K562 (cell line): ENCODE data around the gene PHF20. TPM values are rescaled to one million over a fixed set of nuclear protein-coding genes. Genes with fewer than 3 reads are reported as not detected.

Source experiments
- ADNP ChIP-seq: fragments of 200-800 bp; sonication (Bioruptor generic); IDR thresholded peaks from 2 replicates; pipeline ENCODE4 v1.6.1; 2016; ENCODE audit warnings: missing genetic modification characterization, missing compliant biosample characterization
- BHLHE40 ChIP-seq: IDR thresholded peaks from 2 replicates; pipeline ENCODE4 v1.6.1; 2011; ENCODE audit warnings: low read length, improper control_type of control experiment
- CHD1 ChIP-seq: fragments of 200-600 bp; sonication (generic); IDR thresholded peaks from one replicate; pipeline ENCODE4 v1.6.1; 2012; ENCODE audit warnings: mild to moderate bottlenecking, moderate library complexity, low read length, inconsistent platforms
- DACH1 ChIP-seq: fragments of 450-650 bp; IDR thresholded peaks from 2 replicates; pipeline ENCODE4 v1.6.1; 2018; ENCODE audit not compliant: partially characterized antibody
- ETS2 ChIP-seq: IDR thresholded peaks from 2 replicates; pipeline ENCODE4 v1.6.1; 2016; ENCODE audit warnings: borderline replicate concordance, missing genetic modification characterization, mild to moderate bottlenecking, moderate library complexity, missing compliant biosample characterization; ENCODE audit not compliant: poor library complexity, severe bottlenecking
- FOXA1 ChIP-seq: fragments of 450-650 bp; IDR thresholded peaks from 2 replicates; pipeline ENCODE4 v1.6.1; 2016; ENCODE audit warnings: mild to moderate bottlenecking, borderline replicate concordance
- FOXA3 ChIP-seq, 2 experiments: fragments of 450-650 bp in 1 of 2; sonication (generic) in 1 of 2; formaldehyde crosslinking; IDR thresholded peaks in 1 of 2; conservative IDR thresholded peaks in 1 of 2; 2 replicates each; pipeline versions ENCODE4 v1.4.0 to v1.8.0; 2020 to 2022; ENCODE audit warnings: mild to moderate bottlenecking in 2 of 2, missing genetic modification reagents in 1 of 2
- HDAC1 ChIP-seq, 2 experiments: fragments of 450-650 bp; IDR thresholded peaks; 2 replicates each; pipeline ENCODE4 v1.6.1; 2016 to 2017; ENCODE audit warnings: inconsistent platforms in 1 of 2, mild to moderate bottlenecking in 1 of 2, moderate library complexity in 1 of 2
- JUN ChIP-seq, 2 experiments: sonication (generic) in 1 of 2; formaldehyde crosslinking in 1 of 2; IDR thresholded peaks; 2 replicates each; pipeline versions ENCODE4 v1.6.1 to v1.8.0; 2012 to 2022; ENCODE audit warnings: borderline replicate concordance in 2 of 2, mild to moderate bottlenecking in 2 of 2, improper control_type of control experiment in 1 of 2, low read depth in 1 of 2, low read length in 1 of 2, missing genetic modification reagents in 1 of 2
- MAFK ChIP-seq: IDR thresholded peaks from 2 replicates; pipeline ENCODE4 v1.6.1; 2011; ENCODE audit warnings: low read length, improper control_type of control experiment
- MEF2A ChIP-seq: IDR thresholded peaks from 2 replicates; pipeline ENCODE4 v1.6.1; 2011; ENCODE audit warnings: low read depth, mild to moderate bottlenecking, low read length, moderate library complexity; ENCODE audit not compliant: control insufficient read depth
- NCOA2 ChIP-seq, 2 experiments: fragments of 450-650 bp; IDR thresholded peaks; 2 replicates each; pipeline ENCODE4 v1.6.1; 2018; ENCODE audit warnings: mild to moderate bottlenecking in 2 of 2, moderate library complexity in 1 of 2; ENCODE audit not compliant: partially characterized antibody in 2 of 2
- NCOA4 ChIP-seq: fragments of 450-650 bp; IDR thresholded peaks from 2 replicates; pipeline ENCODE4 v1.6.1; 2018; ENCODE audit warnings: mild to moderate bottlenecking; ENCODE audit not compliant: partially characterized antibody
- NCOA6 ChIP-seq: fragments of 450-650 bp; IDR thresholded peaks from 2 replicates; pipeline ENCODE4 v1.6.1; 2017; ENCODE audit warnings: mild to moderate bottlenecking
- NCOR1 ChIP-seq: fragments of 450-650 bp; IDR thresholded peaks from 2 replicates; pipeline ENCODE4 v1.6.1; 2016; ENCODE audit warnings: mild to moderate bottlenecking, moderate library complexity
- NR1H2 ChIP-seq: sonication (generic); formaldehyde crosslinking; IDR thresholded peaks from 2 replicates; pipeline ENCODE4 v1.4.0; 2020; ENCODE audit warnings: mild to moderate bottlenecking, missing genetic modification reagents
- OTX1 ChIP-seq: fragments of 450-650 bp; formaldehyde crosslinking; IDR thresholded peaks from 2 replicates; pipeline ENCODE4 v1.4.0; 2022; ENCODE audit warnings: mild to moderate bottlenecking
- PHF20 ChIP-seq: fragments of 450-650 bp; IDR thresholded peaks from 2 replicates; pipeline ENCODE4 v1.6.1; 2018; ENCODE audit not compliant: partially characterized antibody
- POU5F1 ChIP-seq: fragments of 150-350 bp; IDR thresholded peaks from 2 replicates; pipeline ENCODE4 v1.6.1; 2014; ENCODE audit warnings: borderline replicate concordance, low read length, low read depth, mild to moderate bottlenecking; ENCODE audit not compliant: partially characterized antibody
- PURB ChIP-seq: sonication (generic); formaldehyde crosslinking; IDR thresholded peaks from 2 replicates; pipeline ENCODE4 v1.9.0; 2021; ENCODE audit warnings: low read depth, mild to moderate bottlenecking, missing genetic modification reagents
- RBFOX2 ChIP-seq: fragments of 200-400 bp; formaldehyde crosslinking; IDR thresholded peaks from 2 replicates; pipeline ENCODE4 v1.6.1; 2017; ENCODE audit warnings: low read depth, mild to moderate bottlenecking, low read length, moderate library complexity
- RBM39 ChIP-seq: fragments of 200-400 bp; formaldehyde crosslinking; optimal IDR thresholded peaks from 2 replicates; pipeline ENCODE3; 2018; ENCODE audit warnings: low read depth, low read length
- SAFB2 ChIP-seq: fragments of 200-400 bp; formaldehyde crosslinking; IDR thresholded peaks from 2 replicates; pipeline ENCODE4 v1.6.1; 2018; ENCODE audit warnings: borderline replicate concordance, low read length, low read depth, moderate library complexity; ENCODE audit not compliant: severe bottlenecking
- SOX6 ChIP-seq: fragments of 450-650 bp; IDR thresholded peaks from 2 replicates; pipeline ENCODE4 v1.6.1; 2014; ENCODE audit warnings: mild to moderate bottlenecking
- TAL1 ChIP-seq: fragments of 450-650 bp; IDR thresholded peaks from 2 replicates; pipeline ENCODE4 v1.6.1; 2016; ENCODE audit warnings: mild to moderate bottlenecking
- ZKSCAN1 ChIP-seq: fragments of 150-350 bp; IDR thresholded peaks from 2 replicates; pipeline ENCODE4 v1.6.1; 2016; ENCODE audit warnings: low read depth, low read length
- ZNF174 ChIP-seq: fragments of 250-450 bp; sonication (Bioruptor Pico); IDR thresholded peaks from 2 replicates; pipeline ENCODE4 v1.4.0; 2020; ENCODE audit warnings: mild to moderate bottlenecking
- ZNF57 ChIP-seq: fragments of 450-650 bp; formaldehyde crosslinking; IDR thresholded peaks from 2 replicates; pipeline ENCODE4 v1.4.0; 2020; ENCODE audit warnings: mild to moderate bottlenecking, moderate library complexity
- ZNF740 ChIP-seq, 3 experiments: fragments of 200-800 bp in 1 of 3; sonication (Bioruptor generic) in 1 of 3; sonication (generic) in 1 of 3; formaldehyde crosslinking in 1 of 3; IDR thresholded peaks; 2 replicates each; pipeline versions ENCODE4 v1.6.1 to v1.8.0; 2016 to 2022; ENCODE audit warnings: mild to moderate bottlenecking in 2 of 3, missing compliant biosample characterization in 2 of 3, missing genetic modification characterization in 2 of 3, missing genetic modification reagents in 1 of 3
- polyA plus RNA-seq, 8 experiments: library from polyadenylated mRNA; depleted of rRNA in 4 of 8; stranded (reverse) in 5 of 8; unstranded in 3 of 8; fragments of >200 nt; fragmentation: Nextera tagmentation in 2 of 8; fragmentation: Illumina TruSeq in 1 of 8; extraction: Ambion mirVana in 2 of 8; extraction: Trizol in 1 of 8; gene quantifications; 2 replicates each; pipeline versions ENCODE4 v1.2.1 to v1.2.3, GENCODE V29; 2011 to 2014; ENCODE audit warnings: inconsistent platforms in 1 of 8, missing spikeins in 1 of 8
- total RNA-seq, 7 experiments: library from RNA; depleted of rRNA in 6 of 7; stranded (reverse); fragments of >200 nt in 6 of 7; fragmentation: Illumina TruSeq in 2 of 7; extraction: Trizol in 2 of 7; gene quantifications; 2 replicates each; pipeline versions ENCODE4 v1.2.1 to v1.2.3, GENCODE V29; 2011 to 2021; ENCODE audit warnings: low replicate concordance in 1 of 7

PHF20 gene
- total and polyA plus RNA-seq, 9 of the 15 experiments (the other 6 are each of a cell fraction or from before 2014, with no cell fraction given): 49.9 to 196 (median 70.7) TPM

- TF ChIP-seq DACH1: no peak
- no peak for TF ChIP-seq MAFK
- TF ChIP-seq NCOA2 (IDR thresholded peaks at IDR 0.05; ENCODE audit: partially characterized antibody in 2 of 2): no peak
- no peak for TF ChIP-seq SAFB2
- TF ChIP-seq HDAC1 (IDR thresholded peaks at IDR 0.05): peak in 1 of 2 experiments; percentile 47; a peak in 2 of 4 replicates
- TF ChIP-seq MEF2A: 0 out of 2 replicates have a peak, but pooled peaks have one; percentile 34
- no peak for TF ChIP-seq ADNP (tag)
- TF ChIP-seq ZNF174: no peak
- peak; percentile 8; the same call in 1 of the 2 replicates for TF ChIP-seq TAL1
- no peak for TF ChIP-seq ZNF740 (CRISPR knock-in tag; IDR thresholded peaks at IDR 0.05)
- TF ChIP-seq ZNF740 (tag; IDR thresholded peaks at IDR 0.05): peak in 1 of 2 experiments; percentile 81; a peak in 2 of 4 replicates
- no peak for TF ChIP-seq PHF20
- no peak for TF ChIP-seq ZNF57
- TF ChIP-seq RBFOX2: no peak
- no peak for TF ChIP-seq ETS2 (tag)
- TF ChIP-seq ZKSCAN1: no peak
- no peak for TF ChIP-seq PURB (CRISPR knock-in tag)
- TF ChIP-seq RBM39: no peak
- no peak for TF ChIP-seq SOX6
- no peak for TF ChIP-seq NCOR1
- no peak for TF ChIP-seq NCOA4
- TF ChIP-seq OTX1: peak; percentile 94; the same call in 1 of the 2 replicates
- no peak for TF ChIP-seq NCOA6
- no peak for TF ChIP-seq NR1H2 (CRISPR knock-in tag)
- TF ChIP-seq CHD1: peak; percentile 97
- no peak for TF ChIP-seq FOXA1
- no peak for TF ChIP-seq BHLHE40
- no peak for TF ChIP-seq JUN (IDR thresholded peaks at IDR 0.05; ENCODE audit: borderline replicate concordance, low read depth, low read length)
- TF ChIP-seq JUN (CRISPR knock-in tag; IDR thresholded peaks at IDR 0.05; ENCODE audit: borderline replicate concordance): no peak
- no peak for TF ChIP-seq FOXA3 (CRISPR knock-in tag; conservative IDR thresholded peaks at IDR 0.05 in 1 of 2, IDR thresholded peaks at IDR 0.05 in 1 of 2)
- no peak for TF ChIP-seq POU5F1
These were observed 28.9 kb upstream of the PHF20 start (continued) for GRCh38 chr20:35742741-35743523.
